ENCODE results near the gene EEF1AKMT1.
A peak's percentile ranks its signal among the peaks of the same experiment; 100 is the strongest.

Gene EEF1AKMT1

DNA sequence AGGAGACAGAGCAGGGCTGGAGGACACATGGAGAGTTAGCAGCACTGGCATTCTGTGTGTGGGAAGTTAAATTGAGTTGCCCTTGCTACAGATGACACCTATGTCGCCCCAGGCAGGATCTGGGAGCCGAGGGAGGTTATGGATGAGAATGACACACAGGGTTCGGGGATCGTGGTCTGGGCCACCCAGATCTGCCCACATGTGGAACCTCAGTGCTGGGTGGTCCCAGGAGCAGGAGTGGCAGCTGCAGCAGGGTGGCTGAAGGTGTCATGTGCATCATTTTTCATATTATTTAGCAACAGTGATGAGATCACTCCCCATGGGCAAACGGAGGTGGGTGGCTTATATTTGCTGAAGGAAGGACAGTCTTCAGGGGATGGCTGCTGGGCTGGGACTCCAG is 67.1 kb downstream of the EEF1AKMT1 start:
- TF ChIP-seq, protein P1, sequence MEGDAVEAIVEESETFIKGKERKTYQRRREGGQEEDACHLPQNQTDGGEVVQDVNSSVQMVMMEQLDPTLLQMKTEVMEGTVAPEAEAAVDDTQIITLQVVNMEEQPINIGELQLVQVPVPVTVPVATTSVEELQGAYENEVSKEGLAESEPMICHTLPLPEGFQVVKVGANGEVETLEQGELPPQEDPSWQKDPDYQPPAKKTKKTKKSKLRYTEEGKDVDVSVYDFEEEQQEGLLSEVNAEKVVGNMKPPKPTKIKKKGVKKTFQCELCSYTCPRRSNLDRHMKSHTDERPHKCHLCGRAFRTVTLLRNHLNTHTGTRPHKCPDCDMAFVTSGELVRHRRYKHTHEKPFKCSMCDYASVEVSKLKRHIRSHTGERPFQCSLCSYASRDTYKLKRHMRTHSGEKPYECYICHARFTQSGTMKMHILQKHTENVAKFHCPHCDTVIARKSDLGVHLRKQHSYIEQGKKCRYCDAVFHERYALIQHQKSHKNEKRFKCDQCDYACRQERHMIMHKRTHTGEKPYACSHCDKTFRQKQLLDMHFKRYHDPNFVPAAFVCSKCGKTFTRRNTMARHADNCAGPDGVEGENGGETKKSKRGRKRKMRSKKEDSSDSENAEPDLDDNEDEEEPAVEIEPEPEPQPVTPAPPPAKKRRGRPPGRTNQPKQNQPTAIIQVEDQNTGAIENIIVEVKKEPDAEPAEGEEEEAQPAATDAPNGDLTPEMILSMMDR (conservative IDR thresholded peaks at IDR 0.05; ENCODE audit: low read depth) = no peak
- POLR2A ChIA-PET (ENCODE audit: low non-redundant PET) = interaction anchor here (0.7 kb wide), 1 partner anchor 135 kb away, joined by 16 read pairs; no protein-coding TSS in a partner anchor
- CTCF ChIA-PET = interaction anchor here (0.6 kb wide), 1 partner anchor 183 kb away, joined by 3 read pairs; no protein-coding TSS in a partner anchor
- DNase-seq (ENCODE audit: low spot score) = no peak
- no peak overlapping the region for H3K27ac ChIP-seq

DNA sequence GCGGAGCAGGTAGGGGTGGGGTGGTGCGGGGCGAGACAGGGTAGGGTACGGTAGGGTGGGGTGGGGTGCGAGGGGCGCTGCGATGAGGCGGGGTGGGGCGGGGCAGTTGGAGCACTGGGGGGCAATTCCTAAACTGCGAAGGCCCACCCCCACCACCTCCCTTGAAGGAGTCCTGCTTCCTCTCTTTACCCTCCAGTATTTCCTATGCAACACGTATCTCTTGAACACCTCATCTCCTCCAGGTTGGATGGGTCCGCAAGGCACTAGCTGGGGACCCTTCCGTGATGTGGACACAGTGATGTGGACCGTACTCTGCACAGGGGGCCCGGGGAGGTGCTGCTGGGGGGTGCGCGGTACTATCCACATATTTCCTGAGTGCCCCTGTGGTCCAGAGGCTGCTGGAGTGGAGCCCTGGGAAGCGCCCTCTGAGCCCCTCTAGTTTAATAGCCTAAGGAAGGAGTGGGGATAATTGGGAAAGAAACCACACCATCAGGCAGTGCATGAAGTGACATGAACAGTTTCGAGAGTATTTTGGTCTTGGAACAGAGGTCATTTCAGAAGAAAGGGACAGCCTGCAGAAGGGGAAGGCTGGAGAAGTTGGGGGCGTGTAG is 69.2 kb downstream of the EEF1AKMT1 start:
- no peak for DNase-seq (ENCODE audit: low spot score)
- peak overlapping the region; percentile 33; the same call in 1 of the 2 replicates for H3K27ac ChIP-seq
- ChIA-PET CTCF (interaction anchor here (0.7 to 1.1 kb wide), 5 partner anchors 16 to 541 kb away, joined by 3 read pairs; no protein-coding TSS in a partner anchor), POLR2A (ENCODE audit: low non-redundant PET) (no interaction called here)
- TF ChIP-seq, protein P1 (conservative IDR thresholded peaks at IDR 0.05; ENCODE audit: low read depth) = no peak

DNA sequence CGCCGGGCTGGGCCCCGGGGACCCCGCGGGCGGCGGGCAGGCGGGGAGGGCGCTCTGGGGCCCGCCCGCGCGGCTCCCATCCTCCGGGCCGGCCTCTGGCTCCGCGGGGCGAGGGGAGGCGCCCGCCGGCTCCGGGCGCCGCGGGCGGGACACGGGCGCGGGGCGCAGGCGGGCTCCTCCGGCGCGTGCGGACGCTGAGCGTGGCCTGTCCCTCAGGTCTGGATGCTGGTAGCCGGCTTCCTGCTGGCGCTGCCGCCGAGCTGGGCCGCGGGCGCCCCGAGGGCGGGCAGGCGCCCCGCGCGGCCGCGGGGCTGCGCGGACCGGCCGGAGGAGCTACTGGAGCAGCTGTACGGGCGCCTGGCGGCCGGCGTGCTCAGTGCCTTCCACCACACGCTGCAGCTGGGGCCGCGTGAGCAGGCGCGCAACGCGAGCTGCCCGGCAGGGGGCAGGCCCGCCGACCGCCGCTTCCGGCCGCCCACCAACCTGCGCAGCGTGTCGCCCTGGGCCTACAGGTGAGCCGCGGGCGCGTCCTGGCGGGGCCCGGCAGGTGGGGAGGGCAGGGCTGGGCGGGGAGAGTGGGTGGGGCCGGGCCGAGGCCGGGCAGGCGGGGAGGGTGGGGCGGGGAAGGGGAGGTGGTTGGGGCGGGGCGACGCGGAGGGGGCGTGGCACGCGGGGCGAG is 69.8 kb downstream of the EEF1AKMT1 start:
- ChIA-PET CTCF (interaction anchor here (0.5 to 1.1 kb wide), 6 partner anchors 15 to 540 kb away, joined by 3 read pairs; no protein-coding TSS in a partner anchor), POLR2A (ENCODE audit: low non-redundant PET) (no interaction called here)
- peak overlapping the region; percentile 33; the same call in 1 of the 2 replicates for H3K27ac ChIP-seq
- TF ChIP-seq, protein P1 (conservative IDR thresholded peaks at IDR 0.05; ENCODE audit: low read depth) = peak; percentile 66
- DNase-seq (ENCODE audit: low spot score) = peak; percentile 88

DNA sequence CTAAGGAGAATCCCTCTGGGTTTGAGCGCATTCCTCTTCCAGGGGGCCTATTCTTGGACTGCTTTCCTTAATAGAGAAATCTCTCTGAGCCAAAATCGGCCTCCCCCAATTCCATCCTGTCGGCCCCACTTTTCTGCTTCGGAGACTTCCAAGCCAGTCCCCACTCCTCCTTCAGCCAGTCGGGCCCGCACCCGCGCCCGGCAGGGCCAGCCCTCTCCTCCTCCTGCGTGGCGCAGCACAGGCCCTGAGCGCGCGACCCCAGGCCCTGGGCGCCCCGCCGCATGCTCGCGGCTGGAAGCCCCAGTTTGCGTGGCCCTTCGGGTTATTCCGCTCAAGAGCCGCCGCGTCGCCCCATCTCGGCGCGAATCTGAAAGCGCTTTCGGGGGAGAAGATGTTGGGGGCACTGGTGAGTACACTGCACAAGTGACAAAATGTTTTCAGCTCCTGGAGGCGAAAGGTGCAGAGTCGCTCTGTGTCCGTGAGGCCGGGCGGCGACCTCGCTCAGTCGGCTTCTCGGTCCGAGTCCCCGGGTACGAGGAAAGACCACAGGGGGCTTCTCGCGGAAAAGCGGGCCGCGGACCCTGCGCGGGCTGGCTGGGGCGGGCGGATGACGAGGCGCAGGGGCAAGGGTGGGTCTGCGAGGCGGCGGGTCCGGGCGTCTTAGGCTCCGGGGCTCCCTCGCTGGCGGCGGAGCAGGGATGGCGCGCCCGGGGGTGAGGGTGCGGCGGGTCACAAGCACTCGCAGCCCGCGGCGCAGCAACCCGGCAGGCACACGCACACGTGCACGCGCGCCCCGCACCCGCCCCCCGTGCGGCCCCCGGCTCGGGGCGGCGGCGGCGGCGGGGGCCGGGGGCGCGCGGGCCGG is 70.6 kb downstream of the EEF1AKMT1 start, which contains the start of gene IL17D:
Gene IL17D (plus strand): TSS at position 785 of the 865 bp plus-strand sequence. CDS start 303 bp downstream, outside the sequence.
- peak; percentile 32 for DNase-seq (ENCODE audit: low spot score)
- CTCF ChIA-PET = interaction anchor here (0.5 to 1.1 kb wide), 4 partner anchors 14 to 539 kb away, joined by 3 read pairs; no protein-coding TSS in a partner anchor
- TF ChIP-seq, protein P1 (conservative IDR thresholded peaks at IDR 0.05; ENCODE audit: low read depth) = no peak
- peak within 1 kb of the TSS; percentile 33; the same call in 1 of the 2 replicates for H3K27ac ChIP-seq
- POLR2A ChIA-PET (ENCODE audit: low non-redundant PET) = no interaction called here

DNA sequence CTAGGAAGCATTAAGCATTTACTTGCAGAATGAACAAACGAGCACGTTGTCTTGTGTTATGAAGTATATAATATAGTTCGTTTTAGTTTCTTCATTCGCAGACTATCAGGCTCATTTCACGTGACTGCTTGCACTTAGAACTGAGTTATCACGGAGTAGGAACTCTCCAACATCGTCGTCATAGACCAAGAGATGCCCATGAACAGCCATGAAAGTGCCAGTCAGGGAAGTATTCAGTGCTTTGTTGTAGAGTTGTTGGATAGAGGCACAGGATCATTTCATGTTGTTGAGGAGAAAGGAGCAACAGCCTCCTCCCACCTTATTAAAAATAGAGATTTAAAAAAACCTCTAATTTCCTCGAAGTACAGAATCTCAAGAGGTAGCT is 71.2 kb downstream of the EEF1AKMT1 start:
- no peak for DNase-seq (ENCODE audit: low spot score)
- TF ChIP-seq, protein P1 (conservative IDR thresholded peaks at IDR 0.05; ENCODE audit: low read depth) = no peak
- POLR2A ChIA-PET (ENCODE audit: low non-redundant PET) = no interaction called here
- CTCF ChIA-PET = no interaction called here
- H3K27ac ChIP-seq = no peak overlapping the region

DNA sequence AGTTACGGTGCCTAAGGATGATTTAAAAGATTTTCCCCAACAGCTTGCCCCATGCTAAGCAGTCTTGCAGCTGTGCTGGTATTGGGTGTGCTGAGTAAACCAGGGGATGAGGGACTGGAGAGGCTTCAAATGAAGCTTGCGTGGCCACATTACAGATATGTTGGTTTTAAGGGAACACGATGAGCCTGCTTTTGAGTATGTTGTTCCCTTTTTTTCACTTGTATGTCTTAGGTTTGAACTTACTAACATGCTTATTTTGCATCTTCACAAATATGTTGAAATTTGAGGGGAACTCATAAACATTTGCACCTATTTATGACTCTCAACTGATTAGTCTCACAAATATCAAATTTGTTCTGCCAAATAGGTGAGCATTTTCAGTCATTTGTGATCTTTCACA is 72.3 kb downstream of the EEF1AKMT1 start:
- no peak for DNase-seq (ENCODE audit: low spot score)
- POLR2A ChIA-PET (ENCODE audit: low non-redundant PET) = no interaction called here
- CTCF ChIA-PET = interaction anchor here (0.7 kb wide), 1 partner anchor 343 kb away, joined by 5 read pairs; no protein-coding TSS in a partner anchor
- TF ChIP-seq, protein P1 (conservative IDR thresholded peaks at IDR 0.05; ENCODE audit: low read depth) = no peak
- no peak overlapping the region for H3K27ac ChIP-seq
